K562 (cell line): Measurements from ENCODE around the gene SKP2. TPM values are rescaled to one million over a fixed set of nuclear protein-coding genes. Genes with fewer than 3 reads are reported as not detected.
A peak's percentile ranks its signal among the peaks of the same experiment; 100 is the strongest.

ENCODE experiments used
- ADNP ChIP-seq: fragments of 200-800 bp; sonication (Bioruptor generic); IDR thresholded peaks from 2 replicates; pipeline ENCODE4 v1.6.1; 2016; ENCODE audit warnings: missing genetic modification characterization, missing compliant biosample characterization
- CBFA2T3 ChIP-seq: fragments of 450-650 bp; IDR thresholded peaks from 2 replicates; pipeline ENCODE4 v1.6.1; 2017
- CGGBP1 ChIP-seq: fragments of 250-450 bp; sonication (Bioruptor Pico); IDR thresholded peaks from 2 replicates; pipeline ENCODE4 v1.9.0; 2021; ENCODE audit warnings: mild to moderate bottlenecking
- ETV1 ChIP-seq: fragments of 450-650 bp; conservative IDR thresholded peaks from 2 replicates; pipeline ENCODE4 v1.6.1; 2016; ENCODE audit warnings: missing genetic modification characterization, control low read depth, low read depth, missing compliant biosample characterization
- GMEB1 ChIP-seq: fragments of 250-450 bp; sonication (Bioruptor Pico); IDR thresholded peaks from 2 replicates; pipeline ENCODE4 v1.4.0; 2020; ENCODE audit warnings: mild to moderate bottlenecking
- HEY1 ChIP-seq: fragments of 250-450 bp; sonication (Bioruptor Pico); IDR thresholded peaks from 2 replicates; pipeline ENCODE4 v1.5.0; 2020; ENCODE audit warnings: mild to moderate bottlenecking, moderate library complexity, borderline replicate concordance
- KAT2B ChIP-seq: IDR thresholded peaks from one replicate; pipeline ENCODE4 v1.6.1; 2012; ENCODE audit warnings: low read depth, mild to moderate bottlenecking, control low read depth, inconsistent platforms, low read length, moderate library complexity
- MCM7 ChIP-seq, 2 experiments: fragments of 450-650 bp; IDR thresholded peaks; 2 replicates each; pipeline ENCODE4 v1.6.1; 2016 to 2018
- NCOR1 ChIP-seq: fragments of 450-650 bp; IDR thresholded peaks from 2 replicates; pipeline ENCODE4 v1.6.1; 2016; ENCODE audit warnings: mild to moderate bottlenecking, moderate library complexity
- PPARD ChIP-seq: fragments of 250-450 bp; sonication (Bioruptor Pico); IDR thresholded peaks from 2 replicates; pipeline ENCODE4 v1.8.0; 2022; ENCODE audit warnings: inconsistent platforms, mild to moderate bottlenecking, moderate library complexity
- RB1 ChIP-seq: fragments of 450-650 bp; IDR thresholded peaks from 2 replicates; pipeline ENCODE4 v1.6.1; 2017; ENCODE audit warnings: low read depth, mild to moderate bottlenecking
- SMARCA4 ChIP-seq: fragments of 450-650 bp; IDR thresholded peaks from 2 replicates; pipeline ENCODE4 v1.6.1; 2016
- STAT5A ChIP-seq: IDR thresholded peaks from 2 replicates; pipeline ENCODE4 v1.6.1; 2012; ENCODE audit warnings: low read length, inconsistent platforms, borderline replicate concordance
- TAF15 ChIP-seq: fragments of 200-400 bp; formaldehyde crosslinking; IDR thresholded peaks from 2 replicates; pipeline ENCODE4 v1.6.1; 2017; ENCODE audit warnings: mild to moderate bottlenecking, low read depth, low read length, moderate library complexity
- TEAD4 ChIP-seq, 2 experiments: sonication (generic) in 1 of 2; formaldehyde crosslinking in 1 of 2; IDR thresholded peaks; 2 replicates each; pipeline versions ENCODE4 v1.6.1 to v1.8.0; 2012 to 2022; ENCODE audit warnings: borderline replicate concordance in 1 of 2, inconsistent platforms in 1 of 2, low read length in 1 of 2, mild to moderate bottlenecking in 1 of 2, missing genetic modification reagents in 1 of 2
- ZNF165 ChIP-seq: fragments of 250-450 bp; sonication (Bioruptor Pico); IDR thresholded peaks from 2 replicates; pipeline ENCODE4 v1.4.0; 2020; ENCODE audit warnings: borderline replicate concordance
- ZNF586 ChIP-seq: fragments of 450-650 bp; formaldehyde crosslinking; conservative IDR thresholded peaks from 2 replicates; pipeline ENCODE4 v1.4.0; 2020; ENCODE audit warnings: mild to moderate bottlenecking, moderate library complexity
- ZNF589 ChIP-seq: fragments of 200-800 bp; sonication (Bioruptor generic); IDR thresholded peaks from 2 replicates; pipeline ENCODE4 v1.6.1; 2016; ENCODE audit warnings: low read depth, missing genetic modification characterization, missing compliant biosample characterization
- ZSCAN32 ChIP-seq: fragments of 450-650 bp; formaldehyde crosslinking; IDR thresholded peaks from 2 replicates; pipeline ENCODE4 v1.4.0; 2020; ENCODE audit warnings: mild to moderate bottlenecking, moderate library complexity
- polyA plus RNA-seq, 8 experiments: library from polyadenylated mRNA; depleted of rRNA in 4 of 8; stranded (reverse) in 5 of 8; unstranded in 3 of 8; fragments of >200 nt; fragmentation: Nextera tagmentation in 2 of 8; fragmentation: Illumina TruSeq in 1 of 8; extraction: Ambion mirVana in 2 of 8; extraction: Trizol in 1 of 8; gene quantifications; 2 replicates each; pipeline versions ENCODE4 v1.2.1 to v1.2.3, GENCODE V29; 2011 to 2014; ENCODE audit warnings: inconsistent platforms in 1 of 8, missing spikeins in 1 of 8
- total RNA-seq, 7 experiments: library from RNA; depleted of rRNA in 6 of 7; stranded (reverse); fragments of >200 nt in 6 of 7; fragmentation: Illumina TruSeq in 2 of 7; extraction: Trizol in 2 of 7; gene quantifications; 2 replicates each; pipeline versions ENCODE4 v1.2.1 to v1.2.3, GENCODE V29; 2011 to 2021; ENCODE audit warnings: low replicate concordance in 1 of 7
- TF ChIP-seq, protein P1 (sequence below): sonication (generic); IDR thresholded peaks from 2 replicates; pipeline ENCODE4 v1.6.1; 2016
- TF ChIP-seq, protein P2 (sequence below), 3 experiments: fragments of 200-800 bp in 1 of 3; sonication (Bioruptor generic) in 1 of 3; sonication (generic) in 1 of 3; formaldehyde crosslinking in 1 of 3; IDR thresholded peaks; 2 replicates each; pipeline versions ENCODE4 v1.6.1 to v1.8.0; 2016 to 2022; ENCODE audit warnings: mild to moderate bottlenecking in 2 of 3, missing compliant biosample characterization in 2 of 3, missing genetic modification characterization in 2 of 3, missing genetic modification reagents in 1 of 3

Gene SKP2
- total and polyA plus RNA-seq, 9 of the 15 experiments (the other 6 are each of a cell fraction or from before 2014, with no cell fraction given): 30.0 to 97.5 (median 80.8) TPM

- TF ChIP-seq ETV1 (tag): peak; percentile 60
- TF ChIP-seq ADNP (tag): no peak
- no peak for TF ChIP-seq ZNF586 (CRISPR knock-in tag)
- no peak for TF ChIP-seq KAT2B
- peak; percentile 87; the same call in 1 of the 2 replicates for TF ChIP-seq RB1
- no peak for TF ChIP-seq HEY1
- no peak for TF ChIP-seq TAF15
- TF ChIP-seq TEAD4 (IDR thresholded peaks at IDR 0.05; ENCODE audit: low read length): 0 out of 2 replicates have a peak, but pooled peaks have one; percentile 4
- TF ChIP-seq TEAD4 (CRISPR knock-in tag; IDR thresholded peaks at IDR 0.05; ENCODE audit: borderline replicate concordance): no peak
- no peak; the same call in 1 of the 2 replicates for TF ChIP-seq ZNF589 (CRISPR knock-in tag)
- TF ChIP-seq STAT5A: no peak
- TF ChIP-seq ZNF165 (CRISPR knock-in tag): no peak
- no peak for TF ChIP-seq ZSCAN32 (CRISPR knock-in tag)
- TF ChIP-seq SMARCA4: no peak
- no peak for TF ChIP-seq CGGBP1
- TF ChIP-seq, protein P1, sequence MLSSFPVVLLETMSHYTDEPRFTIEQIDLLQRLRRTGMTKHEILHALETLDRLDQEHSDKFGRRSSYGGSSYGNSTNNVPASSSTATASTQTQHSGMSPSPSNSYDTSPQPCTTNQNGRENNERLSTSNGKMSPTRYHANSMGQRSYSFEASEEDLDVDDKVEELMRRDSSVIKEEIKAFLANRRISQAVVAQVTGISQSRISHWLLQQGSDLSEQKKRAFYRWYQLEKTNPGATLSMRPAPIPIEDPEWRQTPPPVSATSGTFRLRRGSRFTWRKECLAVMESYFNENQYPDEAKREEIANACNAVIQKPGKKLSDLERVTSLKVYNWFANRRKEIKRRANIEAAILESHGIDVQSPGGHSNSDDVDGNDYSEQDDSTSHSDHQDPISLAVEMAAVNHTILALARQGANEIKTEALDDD: peak; percentile 13; the same call in 1 of the 2 replicates
- no peak for TF ChIP-seq NCOR1
- TF ChIP-seq MCM7 (IDR thresholded peaks at IDR 0.05): no peak
- peak; percentile 74 for TF ChIP-seq GMEB1
- TF ChIP-seq PPARD: no peak
- no peak for TF ChIP-seq CBFA2T3
- TF ChIP-seq, protein P2, sequence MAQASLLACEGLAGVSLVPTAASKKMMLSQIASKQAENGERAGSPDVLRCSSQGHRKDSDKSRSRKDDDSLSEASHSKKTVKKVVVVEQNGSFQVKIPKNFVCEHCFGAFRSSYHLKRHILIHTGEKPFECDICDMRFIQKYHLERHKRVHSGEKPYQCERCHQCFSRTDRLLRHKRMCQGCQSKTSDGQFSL (CRISPR knock-in tag; IDR thresholded peaks at IDR 0.05): 0 out of 2 replicates have a peak, but pooled peaks have one; percentile 29
- TF ChIP-seq, protein P2 (tag; IDR thresholded peaks at IDR 0.05): no peak
These were observed at the start of gene SKP2, which contains the start of gene LMBRD2 (continued) for GRCh38 chr5:36151434-36152323.
